ENCODE results near the gene SLX4IP.

DNA sequence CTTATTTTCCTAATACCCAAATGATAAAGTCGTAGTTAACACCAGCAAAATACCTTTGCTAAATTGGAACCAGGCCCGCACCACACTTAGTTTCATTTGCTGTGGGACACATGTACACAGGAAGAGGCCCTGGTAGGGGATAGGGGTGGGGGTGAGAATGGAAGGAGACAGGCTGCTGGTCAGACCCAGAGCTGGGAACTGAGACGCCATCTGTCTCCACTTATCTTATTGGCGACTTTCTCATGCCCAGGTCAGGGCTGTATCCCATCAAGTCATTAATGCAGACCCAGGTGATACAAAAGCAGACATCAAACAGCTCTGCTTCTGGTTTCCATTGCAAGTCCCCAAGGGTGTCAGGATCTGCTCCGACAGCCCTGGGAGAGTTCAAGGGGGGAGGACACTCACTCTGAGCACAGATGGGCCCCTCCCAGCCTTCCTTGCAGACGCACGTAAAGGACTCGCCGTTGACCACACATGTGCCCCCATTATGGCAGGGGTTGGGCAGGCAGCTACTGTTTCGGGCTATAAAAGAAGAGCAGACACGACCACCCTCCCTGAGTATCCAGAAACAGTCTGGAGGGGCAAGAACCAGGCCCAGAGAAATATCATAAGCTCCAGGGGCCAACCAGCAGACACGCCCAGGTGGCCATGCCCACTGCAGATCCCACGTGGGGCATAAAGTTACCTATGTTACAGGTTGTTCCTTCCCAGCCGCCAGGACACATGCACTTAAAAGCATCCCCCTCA is 209.5 kb downstream of the SLX4IP start:
- TF ChIP-seq, protein P1, sequence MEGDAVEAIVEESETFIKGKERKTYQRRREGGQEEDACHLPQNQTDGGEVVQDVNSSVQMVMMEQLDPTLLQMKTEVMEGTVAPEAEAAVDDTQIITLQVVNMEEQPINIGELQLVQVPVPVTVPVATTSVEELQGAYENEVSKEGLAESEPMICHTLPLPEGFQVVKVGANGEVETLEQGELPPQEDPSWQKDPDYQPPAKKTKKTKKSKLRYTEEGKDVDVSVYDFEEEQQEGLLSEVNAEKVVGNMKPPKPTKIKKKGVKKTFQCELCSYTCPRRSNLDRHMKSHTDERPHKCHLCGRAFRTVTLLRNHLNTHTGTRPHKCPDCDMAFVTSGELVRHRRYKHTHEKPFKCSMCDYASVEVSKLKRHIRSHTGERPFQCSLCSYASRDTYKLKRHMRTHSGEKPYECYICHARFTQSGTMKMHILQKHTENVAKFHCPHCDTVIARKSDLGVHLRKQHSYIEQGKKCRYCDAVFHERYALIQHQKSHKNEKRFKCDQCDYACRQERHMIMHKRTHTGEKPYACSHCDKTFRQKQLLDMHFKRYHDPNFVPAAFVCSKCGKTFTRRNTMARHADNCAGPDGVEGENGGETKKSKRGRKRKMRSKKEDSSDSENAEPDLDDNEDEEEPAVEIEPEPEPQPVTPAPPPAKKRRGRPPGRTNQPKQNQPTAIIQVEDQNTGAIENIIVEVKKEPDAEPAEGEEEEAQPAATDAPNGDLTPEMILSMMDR (CRISPR knock-in tag; IDR thresholded peaks at IDR 0.05) = no peak
- TF ChIP-seq SMC3 (IDR thresholded peaks at IDR 0.05; ENCODE audit: low read length) = no peak
